Germinal center (tissue), 1 donor: ENCODE data around the gene ZNF512B.
"Not testable (repeated sequence)": the region's sequence is repeated elsewhere in the genome, so short reads cannot be mapped to it uniquely, and the experiment has no call there.

Source experiments
- DNase-seq: peaks from one replicate; pipeline ENCODE4 v3.0.0; 2012; ENCODE audit warnings: mixed read lengths, low spot score

Gene ZNF512B

GRCh38 chr20:63962426-63963347 lies 7.0 kb downstream of the ZNF512B start:
- no peak for DNase-seq

DNA sequence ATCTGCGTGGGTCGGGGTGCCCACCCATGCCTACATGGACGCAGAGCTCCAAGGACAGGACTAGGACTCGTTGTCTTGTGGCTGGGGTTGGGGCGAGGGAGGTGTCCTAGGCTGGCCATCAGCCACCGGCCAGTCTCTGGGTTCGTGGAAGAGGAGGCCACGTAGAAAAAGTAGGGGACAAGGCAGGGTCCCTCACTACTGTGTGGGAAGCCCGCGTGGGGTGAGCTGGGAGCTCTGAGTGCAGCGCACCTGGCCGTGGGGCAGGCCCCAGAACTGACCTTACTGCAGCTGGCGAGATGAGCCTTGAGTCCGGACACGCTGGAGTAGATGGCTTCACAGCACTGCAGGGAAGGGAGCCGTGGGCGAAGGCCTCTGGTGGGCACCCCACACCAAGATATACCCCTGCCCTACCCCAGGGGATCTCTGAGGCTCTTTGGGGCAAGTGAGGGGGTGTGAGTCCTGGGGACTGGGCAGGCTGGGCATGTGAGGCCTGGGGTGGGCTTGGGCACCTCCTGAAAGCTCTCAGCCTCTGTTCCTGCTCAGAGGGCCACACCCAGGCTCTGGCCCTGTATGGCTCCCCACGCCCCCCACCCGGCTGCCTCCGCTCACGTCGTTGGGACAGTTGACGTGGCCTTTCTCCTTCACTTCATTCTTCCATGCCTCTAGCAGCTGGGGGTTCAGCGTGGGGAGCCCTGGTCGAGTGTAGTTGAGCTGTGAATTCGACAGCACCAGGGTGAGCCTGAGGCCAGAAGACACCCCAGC lies 7.9 kb downstream of the ZNF512B start:
- no peak for DNase-seq

DNA sequence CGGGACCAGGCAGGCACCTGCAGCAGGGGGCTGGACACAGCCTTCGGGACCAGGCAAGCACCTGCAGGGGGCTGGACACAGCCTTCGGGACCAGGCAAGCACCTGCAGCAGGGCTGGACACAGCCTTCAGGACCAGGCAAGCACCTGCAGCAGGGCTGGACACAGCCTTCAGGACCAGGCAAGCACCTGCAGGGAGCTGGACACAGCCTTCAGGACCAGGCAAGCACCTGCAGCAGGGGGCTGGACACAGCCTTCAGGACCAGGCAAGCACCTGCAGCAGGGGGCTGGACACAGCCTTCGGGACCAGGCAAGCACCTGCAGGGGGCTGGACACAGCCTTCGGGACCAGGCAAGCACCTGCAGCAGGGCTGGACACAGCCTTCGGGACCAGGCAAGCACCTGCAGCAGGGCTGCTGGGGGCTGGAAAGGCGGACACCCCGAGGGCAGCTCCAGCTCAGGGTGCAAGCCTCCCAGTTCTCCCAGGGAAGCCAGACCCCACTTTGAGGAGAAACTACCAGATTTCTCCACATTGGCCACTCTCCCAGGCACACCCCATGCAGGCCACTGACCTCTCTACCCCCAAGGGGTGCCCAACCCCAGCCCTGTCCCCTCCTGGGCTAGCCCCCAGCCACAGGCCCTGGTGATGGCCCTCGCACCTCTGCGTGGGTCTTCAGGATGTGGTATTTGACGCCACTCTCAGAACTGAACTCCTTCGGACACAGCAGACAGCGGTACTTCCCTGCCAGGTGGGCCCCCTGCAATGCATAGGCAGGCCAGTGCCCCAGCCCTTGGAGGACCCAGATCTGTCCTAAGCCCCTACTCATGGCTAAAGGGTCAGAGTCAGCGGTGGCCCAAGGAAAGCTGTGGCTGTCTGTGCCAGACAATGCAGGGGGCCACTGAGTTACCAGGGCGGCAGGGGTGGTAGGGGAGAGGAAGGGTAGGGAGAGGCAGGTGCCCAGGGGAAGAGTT lies 8.8 kb downstream of the ZNF512B start:
- DNase-seq: not testable (repeated sequence)

- DNase-seq: no peak
Observed at GRCh38 chr20:63959699-63960075, 10.0 kb downstream of the ZNF512B start.

GRCh38 chr20:63958964-63959698 lies 10.6 kb downstream of the ZNF512B start:
- DNase-seq: no peak

GRCh38 chr20:63958471-63958870 lies 11.3 kb downstream of the ZNF512B start:
- no peak for DNase-seq

GRCh38 chr20:63957690-63958441 lies 11.9 kb downstream of the ZNF512B start:
- no peak for DNase-seq

GRCh38 chr20:63957004-63957689 lies 12.6 kb downstream of the ZNF512B start:
- DNase-seq: peak; percentile 46

GRCh38 chr20:63956664-63957003 lies 13.1 kb downstream of the ZNF512B start:
- no peak for DNase-seq

DNA sequence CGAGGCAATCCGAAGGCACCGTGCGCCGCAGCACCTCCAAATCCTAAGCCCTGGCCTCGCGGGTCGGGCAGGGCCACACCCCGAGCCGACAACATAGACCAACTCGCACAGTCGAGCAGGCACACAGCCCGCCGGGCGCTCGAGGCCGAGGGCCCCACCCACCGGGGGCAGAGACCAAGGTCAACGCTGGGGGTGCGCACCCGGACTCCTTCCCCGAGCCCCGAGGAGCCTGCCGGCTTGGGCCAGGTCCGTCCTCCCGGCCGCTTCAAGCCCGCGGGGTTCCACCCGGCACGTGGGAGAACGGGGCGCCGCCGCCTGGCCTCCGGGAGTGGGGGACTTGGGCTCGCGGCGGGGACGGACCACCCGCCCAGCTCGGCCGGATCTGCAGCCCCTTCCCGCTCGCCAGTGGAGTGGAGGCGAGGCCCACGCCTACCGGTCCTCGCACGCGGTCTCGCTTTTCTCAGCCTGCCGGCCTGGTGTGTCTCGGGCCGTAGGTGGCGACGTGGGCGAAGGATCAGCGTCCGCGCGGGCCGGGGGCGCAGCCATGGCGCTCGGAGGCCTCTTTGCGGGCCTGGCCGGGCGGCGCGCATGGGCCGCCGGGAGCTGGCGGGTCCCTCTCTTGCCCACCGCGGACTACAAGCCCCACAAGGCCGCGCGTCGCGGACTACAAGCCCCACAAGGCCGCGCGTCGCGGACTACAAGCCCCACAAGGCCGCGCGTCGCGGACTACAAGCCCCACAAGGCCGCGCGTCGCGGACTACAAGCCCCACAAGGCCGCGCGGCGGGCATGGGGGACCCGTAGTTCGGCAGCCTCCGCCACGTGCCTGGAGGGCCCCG lies 13.7 kb downstream of the ZNF512B start, which contains the start of gene UCKL1:
UCKL1 (minus strand) TSS at position 590 of the 837 bp plus-strand sequence; CDS start at position 546, 44 bp downstream.
- peak; percentile 90 for DNase-seq

DNA sequence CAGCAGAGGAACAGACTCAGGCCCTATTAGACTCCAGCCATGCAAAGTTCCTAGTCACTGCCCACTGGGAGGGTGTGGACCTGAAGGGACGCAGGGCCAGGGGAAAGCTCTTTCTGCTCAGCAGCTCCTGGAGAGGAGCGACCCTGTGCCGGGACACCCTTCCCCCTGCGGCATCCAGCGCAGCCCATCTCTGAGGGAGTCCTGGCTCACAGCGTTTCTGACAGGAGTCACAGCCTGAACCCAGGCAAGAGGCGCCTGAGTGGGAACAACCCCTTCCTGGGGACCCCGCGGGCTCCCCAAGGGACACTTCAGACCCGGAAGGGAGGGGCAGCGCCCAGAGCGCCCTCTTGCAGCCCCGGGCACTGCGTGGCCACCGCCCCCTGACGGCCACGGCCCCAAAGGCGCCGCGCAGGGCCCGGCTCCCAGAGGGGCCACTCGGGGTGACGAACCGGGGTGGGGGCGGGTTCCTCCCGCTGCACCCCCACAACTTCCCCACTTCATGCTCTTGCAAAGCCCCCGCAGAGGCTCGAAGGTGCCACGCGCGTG lies 14.4 kb downstream of the ZNF512B start:
- DNase-seq: peak; percentile 63

GRCh38 chr20:63953764-63954429 lies 15.8 kb downstream of the ZNF512B start:
- DNase-seq: no peak

- DNase-seq: no peak
Observed at GRCh38 chr20:63952769-63953168, 17.0 kb downstream of the ZNF512B start.

- DNase-seq: no peak
Observed at GRCh38 chr20:63952210-63952535, 17.6 kb downstream of the ZNF512B start.

- DNase-seq: no peak
Observed at GRCh38 chr20:63951398-63952209, 18.1 kb downstream of the ZNF512B start.

- no peak for DNase-seq
Observed at GRCh38 chr20:63950701-63951397, 18.9 kb downstream of the ZNF512B start.
